ENCODE data around the gene DAB2.

The DAB2 gene

GRCh38 chr5:39447059-39447458 lies 22.3 kb upstream of the DAB2 start:
- DNase-seq: no peak

GRCh38 chr5:39446231-39446630 lies 21.5 kb upstream of the DAB2 start:
- no peak for DNase-seq

GRCh38 chr5:39443911-39444310 lies 19.1 kb upstream of the DAB2 start:
- no peak for DNase-seq

DNA sequence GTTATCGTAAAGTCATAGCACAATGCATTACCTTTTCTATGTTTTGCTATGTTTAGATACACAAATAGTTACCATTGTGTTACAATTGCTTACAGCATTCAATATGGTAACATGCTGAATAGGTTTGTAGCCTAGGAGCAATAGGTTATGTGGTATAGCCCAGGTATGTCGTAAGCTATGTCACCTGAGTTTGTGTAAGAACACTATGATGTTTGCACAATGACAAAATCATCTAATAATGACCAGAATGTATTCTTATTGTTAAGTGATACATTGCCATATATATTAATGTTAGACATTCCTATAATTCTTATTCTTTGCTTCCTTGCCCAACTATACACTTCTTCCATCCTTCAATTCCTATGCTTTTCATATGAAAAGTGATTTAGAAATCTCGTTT lies 18.2 kb upstream of the DAB2 start:
- no peak for DNase-seq

DNA sequence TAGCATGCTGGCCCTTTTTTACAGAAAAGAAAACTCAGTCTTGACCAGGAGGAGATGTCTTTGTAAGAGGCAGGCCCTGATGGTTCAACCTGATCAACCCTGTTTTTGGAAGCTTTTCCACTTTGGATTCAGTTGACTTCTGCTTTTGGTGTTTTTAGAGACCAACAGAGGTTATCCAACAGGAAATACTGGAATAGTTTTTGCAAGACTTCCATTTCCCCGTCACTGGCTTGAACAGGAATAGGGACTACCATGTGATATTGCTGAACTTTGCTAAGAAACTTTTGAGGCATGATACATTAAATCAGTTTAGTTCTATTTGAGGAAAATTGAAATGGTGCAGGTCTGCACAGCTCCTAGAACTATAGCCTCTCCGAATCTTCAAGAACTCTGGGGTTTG lies 17.1 kb upstream of the DAB2 start:
- DNase-seq: no peak

- no peak for DNase-seq
Measured at GRCh38 chr5:39440958-39441624, 16.3 kb upstream of the DAB2 start.

DNA sequence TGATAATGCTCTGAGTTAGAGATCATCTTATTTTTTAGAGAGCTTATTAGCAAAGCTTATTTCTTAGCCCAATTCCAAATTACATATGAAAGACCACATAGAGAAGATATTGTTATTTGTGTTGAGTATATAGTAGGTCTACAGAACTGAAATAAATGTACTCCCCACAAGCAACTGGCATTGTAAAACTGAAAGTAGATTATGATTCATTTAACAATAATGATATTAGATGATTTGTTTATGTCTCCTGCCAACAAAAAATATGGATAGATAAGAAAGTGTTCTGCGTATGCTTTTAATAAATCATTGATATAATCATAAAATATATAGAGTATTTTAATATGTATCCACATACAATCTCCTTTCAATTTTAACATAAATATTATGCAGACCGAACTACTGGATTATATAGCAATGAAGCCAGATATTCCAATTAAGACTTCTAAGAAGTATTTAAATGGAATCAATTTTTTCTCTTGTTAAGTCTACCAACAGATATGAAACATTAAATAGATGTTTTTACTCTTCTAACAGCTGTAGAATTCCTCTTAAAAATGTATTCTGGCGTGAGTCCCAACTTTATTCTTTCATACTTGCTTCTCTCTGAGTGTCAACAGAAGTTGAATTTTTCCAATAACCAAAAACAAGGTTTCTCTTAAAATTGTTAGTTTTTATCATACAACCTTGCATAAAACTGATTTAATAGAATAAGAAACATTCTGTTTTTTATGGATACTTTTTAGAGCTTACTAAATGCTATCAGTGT lies 15.6 kb upstream of the DAB2 start:
- DNase-seq: no peak

GRCh38 chr5:39439582-39440162 lies 14.9 kb upstream of the DAB2 start:
- DNase-seq: no peak

DNA sequence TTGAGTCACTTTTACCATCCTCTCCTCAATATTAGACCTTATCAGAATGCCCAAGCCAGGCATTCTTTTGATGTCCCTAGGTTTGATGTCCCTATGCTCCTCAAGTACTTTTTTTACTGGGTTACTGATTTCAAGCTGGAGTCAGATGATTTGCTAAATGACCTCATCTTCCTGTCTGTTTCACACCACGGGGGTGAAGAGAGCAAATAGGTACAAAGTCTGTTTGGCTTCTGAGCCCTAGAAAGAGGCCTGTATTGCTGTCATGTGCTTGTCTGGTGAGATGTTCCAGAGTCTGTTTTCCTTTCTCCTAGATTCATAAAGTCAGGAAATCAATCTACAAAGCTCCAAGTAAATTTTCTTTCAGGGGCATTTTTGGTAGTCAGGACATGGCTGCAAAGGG lies 12.7 kb upstream of the DAB2 start:
- no peak for DNase-seq

- DNase-seq: no peak
Measured at GRCh38 chr5:39433848-39434247, 9.1 kb upstream of the DAB2 start.

GRCh38 chr5:39432696-39433530 lies 8.1 kb upstream of the DAB2 start:
- DNase-seq: no peak

GRCh38 chr5:39430461-39430860 lies 5.7 kb upstream of the DAB2 start:
- DNase-seq: no peak

- DNase-seq: no peak
Measured at GRCh38 chr5:39428640-39429039, 3.9 kb upstream of the DAB2 start.

DNA sequence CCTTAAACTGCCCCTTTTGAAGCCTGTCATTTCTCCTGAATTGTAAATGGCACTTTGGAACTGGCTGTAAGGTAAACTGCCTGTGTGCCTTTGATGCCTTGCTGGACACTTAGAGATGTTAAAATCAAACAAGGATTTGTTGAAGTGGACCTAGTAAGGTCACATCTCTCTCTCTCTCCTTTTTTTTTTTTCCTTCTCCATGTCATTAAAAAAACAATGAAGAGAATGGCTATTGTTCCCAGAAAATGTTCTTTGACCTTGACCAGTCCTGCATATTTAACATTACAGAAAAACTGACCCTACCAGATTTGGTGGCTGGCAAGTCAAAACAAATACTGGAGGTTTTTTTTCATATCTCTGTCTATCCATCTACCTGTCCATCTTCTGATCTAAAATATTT lies 2.9 kb upstream of the DAB2 start:
- DNase-seq: no peak

GRCh38 chr5:39427229-39427628 lies 2.4 kb upstream of the DAB2 start:
- no peak for DNase-seq

DNA sequence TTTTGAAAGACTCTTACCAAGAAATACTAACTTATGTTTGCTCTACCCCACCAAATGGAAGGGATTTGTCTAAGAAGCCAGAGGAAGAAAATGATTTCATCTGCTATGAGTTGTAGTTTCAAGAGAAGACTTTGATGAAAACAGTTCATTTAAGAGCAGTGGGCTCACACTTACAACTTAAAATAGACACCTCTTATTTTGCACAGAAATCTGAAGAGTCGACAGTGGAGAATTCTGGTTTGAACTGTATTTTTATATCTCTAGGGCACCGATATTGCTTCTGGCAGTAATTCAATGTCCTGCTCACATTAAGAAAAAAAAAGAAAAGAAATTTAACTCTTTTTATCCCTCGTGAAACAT lies 1.9 kb upstream of the DAB2 start:
- no peak for DNase-seq

DNA sequence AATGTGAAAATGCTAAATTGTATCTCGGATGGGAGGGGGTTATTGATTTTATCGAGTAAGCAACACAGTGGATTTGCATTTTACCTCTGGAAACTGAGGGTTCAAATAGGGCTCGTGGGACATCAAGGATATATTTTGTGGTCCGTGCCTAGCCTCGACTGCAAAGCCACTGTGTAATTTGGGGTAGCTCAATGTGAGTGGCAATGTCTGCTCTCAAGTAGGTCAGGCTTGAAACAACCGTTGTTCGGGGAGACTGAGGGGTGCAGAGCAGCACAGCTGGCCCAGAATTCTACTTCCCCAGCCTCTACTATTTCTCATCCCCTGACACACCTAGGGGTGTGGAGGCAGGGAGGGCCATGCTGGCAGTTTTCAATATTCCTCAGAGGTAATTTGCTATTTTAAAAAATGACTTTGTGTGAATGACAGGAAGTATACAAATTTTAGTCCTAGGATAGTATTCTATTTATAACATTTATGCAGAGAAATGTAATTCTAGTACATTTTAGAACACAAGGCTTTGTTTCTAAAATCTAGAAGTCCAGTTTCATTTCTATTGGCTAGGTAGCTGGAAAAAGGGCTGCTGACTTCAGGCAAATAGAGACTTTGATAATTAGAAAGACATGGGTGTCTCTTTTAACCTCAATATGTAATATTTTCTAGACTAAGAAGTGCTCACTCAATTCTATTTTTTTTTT lies 1.4 kb upstream of the DAB2 start:
- DNase-seq: no peak

GRCh38 chr5:39423331-39423751 lies 1.4 kb downstream of the DAB2 start:
- no peak for DNase-seq

GRCh38 chr5:39422728-39423285 lies 2.0 kb downstream of the DAB2 start:
- no peak for DNase-seq

- DNase-seq: no peak
Measured at GRCh38 chr5:39422036-39422606, 2.7 kb downstream of the DAB2 start.

- DNase-seq: no peak
Measured at GRCh38 chr5:39420482-39421145, 4.2 kb downstream of the DAB2 start.

DNA sequence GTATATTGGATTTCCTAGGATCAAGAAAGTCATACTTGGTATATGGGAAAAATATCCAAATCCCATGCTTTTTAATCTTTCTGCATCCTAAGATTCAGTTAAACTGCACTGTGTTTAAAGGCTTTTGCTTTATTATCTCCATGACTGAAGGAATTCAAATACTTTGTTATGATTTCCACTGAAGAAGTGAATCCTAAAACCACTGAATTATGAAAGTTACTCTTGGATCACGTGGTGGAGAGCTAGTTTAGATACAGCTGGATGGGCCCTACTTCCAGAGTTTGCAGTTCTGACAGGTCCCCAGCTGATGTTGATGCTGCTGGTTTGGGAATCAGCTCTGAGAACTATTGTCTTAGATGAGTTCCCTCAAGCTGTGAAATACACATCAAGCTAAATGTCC lies 5.0 kb downstream of the DAB2 start:
- no peak for DNase-seq
